HG02588 (cell line): ENCODE results near the gene KRTAP10-1.

Experiments used
- ATAC-seq: cut with Tn5 transposase; IDR thresholded peaks from one replicate; pipeline ENCODE4 v1.9.1; 2021; ENCODE audit warnings: mild to moderate bottlenecking, moderate library complexity; ENCODE audit not compliant: unreplicated experiment

Gene KRTAP10-1

DNA sequence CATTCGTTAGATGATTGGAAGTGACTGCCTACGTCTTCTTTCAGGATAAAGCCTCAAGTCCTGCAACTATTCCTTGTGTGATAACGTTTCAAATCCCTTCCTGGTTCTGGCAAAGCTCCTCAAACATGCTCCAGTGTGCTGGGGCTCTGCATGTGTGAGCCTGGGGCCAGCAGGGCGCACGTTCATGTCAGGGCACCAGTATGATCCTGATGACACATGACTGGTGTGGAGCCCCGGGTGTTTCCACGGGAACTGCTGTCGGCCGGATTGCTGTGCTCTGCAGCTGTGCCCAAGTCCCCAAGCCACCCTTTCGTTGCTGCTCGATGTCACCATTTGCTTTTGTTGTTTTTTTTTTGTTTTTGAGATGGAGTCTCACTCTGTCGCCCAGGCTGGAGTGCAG is 21.3 kb downstream of the KRTAP10-1 start:
- no peak for ATAC-seq

DNA sequence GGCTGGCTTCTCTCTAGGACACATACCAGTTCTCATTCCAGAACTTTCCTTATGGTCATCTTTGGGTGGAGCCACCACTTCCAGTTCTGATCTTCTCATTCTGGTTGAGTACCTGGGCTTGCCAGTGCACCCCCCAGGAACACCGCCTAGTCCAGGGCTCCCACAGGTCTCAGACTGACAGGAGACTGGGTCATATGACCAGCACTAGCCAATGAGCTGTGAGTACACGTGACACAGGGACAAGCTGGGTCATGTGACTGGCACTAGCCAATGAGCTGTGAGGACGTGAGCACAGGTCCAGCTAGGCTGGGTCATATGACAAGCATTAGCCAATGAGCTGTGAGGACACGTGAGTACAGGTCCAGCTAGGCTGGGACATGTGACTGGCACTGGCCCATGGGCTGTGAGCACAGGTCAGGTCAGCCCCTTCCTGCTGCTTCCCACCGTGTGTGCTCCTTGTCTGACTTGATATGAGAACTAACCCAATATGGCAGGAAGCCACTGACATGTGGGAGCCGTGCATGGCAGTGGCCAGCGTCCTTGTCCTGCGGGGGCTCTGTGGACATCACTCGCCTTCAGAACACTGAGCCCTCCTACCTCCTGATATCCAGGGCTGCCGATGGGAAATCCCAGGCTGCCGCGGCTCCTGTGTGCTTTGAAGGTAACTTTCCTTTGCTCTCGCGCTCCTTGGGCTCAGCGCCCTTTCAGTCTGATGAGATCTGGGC is 22.7 kb downstream of the KRTAP10-1 start:
- ATAC-seq, result no peak

DNA sequence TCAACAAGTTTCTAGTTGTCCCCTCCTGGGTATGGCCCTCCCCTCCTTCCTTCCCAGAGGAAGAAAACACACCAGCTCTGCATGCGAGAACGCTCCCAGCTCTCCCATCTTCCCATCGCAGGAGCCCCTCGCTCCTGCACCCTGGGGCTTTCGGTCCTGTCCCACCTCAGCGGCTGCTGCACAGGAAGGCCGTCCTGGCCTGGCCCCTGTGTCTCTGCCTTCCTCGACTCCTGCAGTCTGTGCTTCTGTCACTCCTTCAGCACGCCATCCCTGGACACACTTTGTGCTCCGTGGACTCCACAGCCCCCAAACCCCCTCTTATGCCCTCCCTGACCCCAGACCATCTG is 23.2 kb downstream of the KRTAP10-1 start:
- no peak for ATAC-seq

DNA sequence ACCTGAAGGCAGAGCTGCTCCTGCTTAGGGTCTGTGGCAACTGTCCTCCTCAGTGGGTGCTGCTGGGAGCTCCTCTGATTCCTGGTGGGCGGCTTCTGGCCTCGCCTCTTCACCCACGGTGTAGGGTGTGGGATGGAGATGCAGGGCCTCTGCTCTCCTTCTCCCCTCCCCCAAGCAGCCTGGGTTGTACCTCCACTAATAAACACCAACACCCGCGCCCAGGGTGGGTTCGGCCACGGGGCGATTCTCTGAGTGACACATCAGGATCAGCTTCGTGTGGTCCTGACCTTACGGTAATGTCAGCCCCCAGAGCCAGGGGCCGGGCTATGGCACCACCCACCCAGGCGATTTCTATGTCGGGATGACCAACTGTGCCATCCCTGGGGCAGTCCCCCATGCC is 23.7 kb downstream of the KRTAP10-1 start:
- no peak for ATAC-seq

DNA sequence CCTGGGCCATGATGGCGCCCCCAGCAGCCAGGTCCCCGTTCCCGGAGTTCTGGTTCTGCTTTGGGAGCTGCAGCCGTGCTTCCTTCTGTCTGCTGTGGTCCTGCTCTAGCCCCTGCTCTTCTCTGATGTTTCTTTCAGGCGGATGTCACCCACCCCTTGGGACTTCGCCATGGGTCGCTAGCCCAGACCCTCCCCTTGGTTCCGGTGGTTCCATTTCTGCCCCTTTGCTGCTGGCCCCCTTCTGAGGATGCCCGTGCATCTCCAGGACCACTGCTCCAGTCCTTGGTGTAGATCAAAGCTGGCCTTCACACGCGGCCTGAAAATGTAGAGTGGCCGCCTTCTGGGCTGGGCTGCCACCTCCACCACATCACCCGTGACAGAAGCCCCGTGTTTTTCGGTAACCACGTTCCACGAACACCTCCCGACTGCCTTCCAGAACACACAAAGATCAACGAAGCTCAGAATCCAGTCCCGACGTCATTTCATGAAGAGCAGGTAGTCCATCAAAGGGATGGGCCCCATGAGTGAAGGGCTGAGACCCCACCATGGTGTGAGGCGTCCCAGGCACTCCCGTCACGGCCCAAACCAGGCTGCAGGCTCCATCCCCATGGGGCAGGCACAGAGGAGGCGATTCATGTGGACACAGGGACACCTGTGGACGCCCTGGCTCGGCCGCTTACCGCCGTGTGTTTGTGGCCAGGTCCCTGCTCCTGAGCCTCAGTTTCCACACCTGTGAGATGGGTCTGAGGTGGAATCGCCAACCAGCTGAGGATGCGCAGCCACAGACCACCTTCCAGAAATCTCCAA is 24.4 kb downstream of the KRTAP10-1 start:
- ATAC-seq, result no peak

DNA sequence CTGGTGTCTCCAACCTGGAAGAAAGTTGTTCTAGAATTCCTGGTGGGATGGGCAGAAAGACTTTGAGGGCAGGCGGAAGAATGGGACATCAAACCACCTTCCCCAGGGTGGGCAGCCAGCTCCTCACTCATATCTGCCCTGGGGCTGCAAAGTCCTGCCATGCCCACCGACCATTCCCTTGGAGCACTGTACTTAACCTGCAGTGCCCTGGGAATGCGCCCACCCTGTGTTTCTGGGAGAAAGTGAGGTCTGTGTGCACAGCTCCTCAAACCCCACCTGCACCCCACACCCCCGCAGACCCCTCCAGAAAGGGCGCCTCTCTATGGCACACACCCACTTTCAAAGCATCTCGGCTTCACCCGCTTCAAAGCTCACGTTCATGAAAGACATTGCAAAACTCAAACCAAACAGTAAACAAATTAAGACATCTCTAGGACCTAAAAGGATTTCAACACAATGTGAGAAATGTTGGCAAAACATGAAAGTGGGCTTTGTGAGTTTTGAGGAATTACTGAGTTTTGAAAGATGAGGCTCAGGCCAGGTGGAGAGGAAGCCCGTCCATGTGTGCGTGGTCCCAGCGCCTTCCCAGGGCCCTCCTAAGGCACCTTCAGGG is 25.1 kb downstream of the KRTAP10-1 start:
- ATAC-seq, result no peak

DNA sequence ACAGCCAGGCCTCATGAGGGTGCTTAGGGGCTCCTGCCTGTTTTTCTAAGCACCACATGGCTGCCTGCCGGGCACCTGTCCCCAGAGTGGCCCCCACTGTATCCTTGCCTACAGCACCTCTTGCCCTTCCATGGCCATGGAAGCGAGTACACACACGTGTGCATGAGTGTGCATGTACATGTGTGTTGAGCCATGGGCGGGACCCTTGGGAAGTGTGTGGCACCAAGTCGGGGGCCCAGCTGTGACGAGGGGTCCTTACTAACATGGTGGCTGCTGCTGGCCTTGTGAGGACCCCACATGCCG is 25.8 kb downstream of the KRTAP10-1 start:
- no peak for ATAC-seq

DNA sequence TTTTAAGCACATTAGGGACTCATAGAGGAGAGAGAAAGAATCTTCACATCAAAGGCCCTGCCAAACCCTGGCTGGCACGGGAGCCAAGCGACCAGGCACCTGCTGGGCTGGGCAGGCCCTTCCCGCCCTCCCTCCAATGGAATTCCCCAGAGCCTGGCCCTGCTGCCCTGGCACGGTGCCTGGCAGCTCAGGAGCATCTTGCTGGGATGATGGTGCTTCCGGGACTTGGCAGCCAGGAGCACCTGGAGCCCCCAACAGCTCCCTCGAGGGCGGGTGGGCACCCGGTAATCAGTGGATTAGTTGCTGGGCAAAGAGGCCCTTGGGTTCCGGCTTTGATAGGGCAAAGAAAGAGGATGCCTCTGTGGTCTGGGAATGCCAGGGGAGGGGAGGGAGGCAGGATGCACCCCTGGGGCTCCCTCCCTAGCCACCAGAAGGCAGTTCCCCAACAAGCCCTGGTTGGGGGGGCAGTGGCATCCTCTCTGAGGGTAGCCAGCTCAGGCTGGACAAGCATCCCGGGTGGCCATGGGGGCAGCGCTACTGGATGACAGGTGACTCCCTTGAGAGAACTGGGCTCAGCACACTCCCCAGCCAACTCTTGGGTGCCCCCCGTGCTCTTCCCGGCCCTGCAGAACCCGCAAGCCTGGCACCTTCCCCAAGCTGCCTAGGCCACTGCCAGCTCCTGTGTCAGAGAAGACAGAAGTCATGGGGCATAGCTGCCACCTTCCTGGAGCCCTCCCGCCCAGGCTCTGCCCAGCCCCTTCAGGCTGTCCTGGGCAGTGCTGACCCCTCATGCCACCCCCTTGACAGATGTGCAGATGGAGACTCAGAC is 26.4 kb downstream of the KRTAP10-1 start:
- no peak for ATAC-seq

DNA sequence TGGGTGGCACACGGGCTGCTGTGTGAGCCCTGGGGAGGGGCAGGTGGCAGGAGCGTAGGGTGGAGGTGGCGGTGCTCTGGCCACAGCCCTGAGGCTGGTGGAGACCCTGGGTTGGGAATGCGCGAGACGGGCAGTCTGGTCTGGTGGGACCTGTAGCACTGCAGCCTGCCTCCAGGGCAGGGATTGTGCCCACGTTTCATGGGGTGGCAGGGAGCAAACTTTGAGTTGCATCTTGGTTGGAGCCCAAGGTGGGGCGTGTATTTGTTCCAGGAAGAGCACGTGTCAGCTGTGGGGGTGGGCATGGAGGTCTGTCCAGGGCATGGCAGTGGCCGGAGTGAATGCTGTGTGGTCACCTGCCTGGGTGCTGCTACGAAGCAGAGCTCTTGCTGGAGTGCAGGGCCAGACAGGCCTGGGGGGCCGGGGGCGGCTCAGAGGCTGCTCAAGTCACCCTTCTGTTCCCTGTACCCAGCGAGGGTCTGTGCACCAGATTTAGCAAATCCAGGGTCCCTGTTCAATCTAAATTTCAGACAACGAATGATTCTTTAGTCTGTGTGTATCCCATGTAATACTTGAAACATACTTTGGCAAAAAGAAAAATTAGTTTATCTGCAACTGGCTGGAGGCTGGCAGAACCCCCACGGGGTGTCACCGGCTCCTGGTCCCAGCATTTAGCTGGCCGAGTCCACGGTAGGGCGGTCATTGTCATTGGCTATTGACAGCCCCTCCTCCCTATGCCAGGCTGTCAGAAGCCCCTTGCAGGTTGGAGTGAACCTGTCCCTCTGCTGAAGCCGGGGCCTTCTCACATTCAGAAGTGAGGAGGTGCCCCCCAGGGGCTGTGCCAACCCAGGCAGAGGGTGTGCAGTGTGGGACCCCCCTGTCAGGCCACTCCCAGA is 27.3 kb downstream of the KRTAP10-1 start:
- no peak for ATAC-seq

DNA sequence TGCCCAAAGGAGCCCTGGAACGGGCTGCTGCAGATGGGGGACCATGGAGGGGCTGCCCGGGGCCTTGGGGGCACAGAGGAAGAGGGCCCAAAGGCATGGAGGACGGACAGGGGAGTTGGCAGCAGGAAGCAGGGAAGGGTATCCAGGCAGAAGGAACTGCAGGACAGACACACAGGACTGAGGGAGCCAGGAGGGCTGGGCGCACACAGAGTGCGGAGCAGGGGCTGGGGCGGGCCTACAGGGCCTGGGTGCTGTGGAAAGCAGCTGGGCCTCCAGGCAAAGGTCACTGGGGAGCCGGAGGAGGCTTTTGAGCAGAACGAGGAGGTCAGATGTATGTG is 28.1 kb downstream of the KRTAP10-1 start:
- no peak for ATAC-seq

DNA sequence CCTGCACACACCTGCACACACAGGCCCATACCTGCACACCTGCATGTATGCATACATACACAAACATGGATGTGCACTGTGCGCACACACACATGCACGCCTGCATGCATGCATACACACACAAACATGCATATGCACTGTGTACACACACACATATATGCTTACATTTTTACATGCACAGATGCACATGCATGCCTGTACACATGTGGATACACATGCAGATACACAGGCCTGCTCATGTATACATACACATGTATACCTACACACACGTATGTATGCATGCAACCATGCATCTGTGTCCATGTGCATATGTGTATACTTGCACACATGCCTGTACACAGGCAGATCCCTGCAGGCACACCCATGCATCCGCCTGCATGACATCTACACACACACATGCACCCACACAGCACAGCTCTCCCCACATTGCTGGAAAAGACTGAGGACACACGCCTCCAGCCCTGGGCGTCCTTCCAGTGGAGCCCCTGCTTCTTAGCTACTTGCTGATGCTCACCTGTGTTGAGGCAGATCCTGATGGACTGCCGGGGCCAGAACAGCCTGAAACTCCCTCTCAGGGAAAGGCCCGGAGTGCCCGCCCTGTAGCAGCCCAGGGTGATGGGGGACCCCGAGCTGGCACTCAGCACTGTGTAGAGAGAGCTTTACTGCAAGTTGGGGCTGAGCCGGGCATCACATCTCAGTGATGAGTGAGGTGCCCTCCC is 28.6 kb downstream of the KRTAP10-1 start:
- no peak for ATAC-seq

DNA sequence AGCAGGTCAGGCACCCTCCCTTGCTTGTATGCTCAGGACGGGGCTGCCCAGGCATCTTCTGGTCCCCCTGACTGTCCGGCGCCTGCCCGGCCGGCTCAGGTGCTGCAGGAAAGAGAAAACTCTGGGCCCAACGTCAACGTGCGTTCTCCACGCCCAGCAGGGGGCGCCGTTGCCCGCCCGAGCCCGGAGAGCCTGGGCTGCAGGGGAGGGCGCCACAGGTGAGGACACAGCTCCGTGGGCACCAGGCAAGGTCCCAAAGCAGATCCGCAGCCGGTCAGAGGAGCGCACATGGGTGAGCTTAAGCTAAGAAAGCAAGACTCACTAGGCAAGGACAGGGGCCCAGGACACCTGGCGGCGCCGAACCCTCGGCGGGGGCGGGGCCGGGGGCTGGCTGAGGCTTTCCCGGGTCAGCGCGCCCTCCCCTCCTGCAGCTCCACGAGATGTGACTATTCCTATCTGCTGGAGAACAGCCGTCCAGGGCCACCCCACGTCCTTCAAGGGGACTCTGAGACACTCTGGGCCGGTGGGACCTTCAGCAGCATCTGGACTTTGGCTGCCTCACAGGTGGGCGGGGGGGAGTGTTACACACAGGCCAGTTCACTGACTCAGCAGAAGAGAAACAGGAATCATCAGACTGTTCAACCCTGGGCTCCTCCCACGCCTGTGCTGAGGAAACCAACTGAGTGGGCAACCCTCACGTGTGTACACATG is 29.3 kb downstream of the KRTAP10-1 start:
- no peak for ATAC-seq

DNA sequence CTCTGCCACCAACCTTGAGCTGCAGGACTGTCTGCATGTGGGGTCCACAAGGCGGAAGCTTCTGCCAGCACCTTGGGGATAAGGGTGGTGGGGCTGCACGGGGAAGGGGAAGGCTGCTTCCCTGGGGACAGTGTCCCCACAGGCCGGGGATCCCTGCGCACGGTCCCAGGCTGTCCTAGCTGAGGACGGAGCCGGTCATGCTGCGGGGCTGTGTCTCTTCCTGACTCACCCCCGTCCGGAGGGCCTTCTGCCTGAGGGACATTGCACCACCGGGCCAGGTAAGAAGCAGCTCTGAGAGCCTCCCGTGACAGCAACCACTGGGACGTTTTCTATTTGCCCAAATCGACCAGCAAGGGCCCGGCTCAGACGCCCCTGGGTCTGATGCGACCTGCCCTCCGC is 29.9 kb downstream of the KRTAP10-1 start:
- no peak for ATAC-seq

DNA sequence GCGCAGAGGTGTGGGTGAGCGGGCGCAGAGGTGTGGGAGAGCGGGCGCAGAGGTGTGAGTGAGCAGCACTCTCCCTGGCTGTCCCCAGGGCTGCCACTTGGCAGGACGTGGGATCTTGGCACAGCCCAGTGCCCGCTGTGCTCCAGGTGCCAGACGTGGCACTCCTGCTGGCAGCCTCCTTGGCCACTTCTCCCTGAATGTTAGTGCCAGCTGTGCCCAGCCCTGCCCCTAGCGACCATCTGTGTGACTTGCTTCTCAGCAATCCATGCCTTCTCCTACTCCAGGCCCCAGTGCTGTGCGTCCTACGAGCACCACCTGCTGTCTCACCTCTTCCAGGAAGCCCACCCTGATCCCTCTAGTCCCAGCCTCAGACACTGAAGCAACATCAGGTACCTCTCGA is 30.5 kb downstream of the KRTAP10-1 start:
- no peak for ATAC-seq

DNA sequence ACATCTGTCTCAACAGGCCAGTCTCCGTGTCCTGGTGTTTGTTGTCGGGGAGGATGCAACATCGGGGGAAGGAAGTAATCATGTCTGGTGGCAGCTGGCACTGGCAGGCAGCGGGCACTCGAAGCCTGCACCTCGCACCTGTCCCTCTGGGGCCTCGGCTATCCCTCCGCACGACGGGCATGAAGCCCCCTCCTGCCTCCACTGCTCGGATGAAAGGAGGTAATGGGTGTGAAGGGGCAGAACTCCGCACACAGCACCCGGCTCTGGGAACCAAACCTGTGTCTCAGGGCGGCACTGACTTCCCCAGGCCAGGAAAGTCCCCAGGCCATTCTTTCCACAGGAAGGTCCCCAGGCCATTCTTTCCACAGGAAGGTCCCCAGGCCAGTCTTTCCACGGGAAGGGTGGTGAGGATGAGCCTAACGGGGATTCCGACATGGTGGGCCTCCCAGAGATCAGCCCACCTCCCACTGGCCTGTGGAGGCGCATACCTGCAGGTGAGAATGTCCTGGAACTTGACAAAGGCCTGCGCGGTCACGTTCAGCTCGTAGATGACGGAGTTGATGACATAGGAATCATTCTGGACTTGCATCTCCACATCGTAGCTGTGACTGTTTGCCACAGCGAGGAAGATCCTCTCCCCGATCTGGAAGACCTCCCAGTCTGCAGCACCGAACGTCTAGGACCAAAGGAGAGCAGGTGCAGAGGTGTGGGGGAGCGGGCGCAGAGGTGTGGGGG is 31.1 kb downstream of the KRTAP10-1 start:
- no peak for ATAC-seq

DNA sequence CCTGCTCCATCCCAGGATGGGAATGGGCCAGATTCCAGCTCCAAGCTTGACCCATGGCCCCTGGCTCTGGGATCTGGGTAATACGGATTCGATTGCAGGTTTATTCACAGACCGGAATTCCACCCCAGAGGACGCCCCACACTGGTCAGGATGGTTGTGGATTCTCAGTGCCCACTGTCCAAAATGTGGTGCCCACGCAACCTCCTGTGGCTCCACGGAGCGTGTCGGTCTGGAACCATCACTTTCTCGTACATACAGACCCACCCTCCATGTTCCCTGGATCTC is 31.6 kb downstream of the KRTAP10-1 start:
- ATAC-seq, result no peak

DNA sequence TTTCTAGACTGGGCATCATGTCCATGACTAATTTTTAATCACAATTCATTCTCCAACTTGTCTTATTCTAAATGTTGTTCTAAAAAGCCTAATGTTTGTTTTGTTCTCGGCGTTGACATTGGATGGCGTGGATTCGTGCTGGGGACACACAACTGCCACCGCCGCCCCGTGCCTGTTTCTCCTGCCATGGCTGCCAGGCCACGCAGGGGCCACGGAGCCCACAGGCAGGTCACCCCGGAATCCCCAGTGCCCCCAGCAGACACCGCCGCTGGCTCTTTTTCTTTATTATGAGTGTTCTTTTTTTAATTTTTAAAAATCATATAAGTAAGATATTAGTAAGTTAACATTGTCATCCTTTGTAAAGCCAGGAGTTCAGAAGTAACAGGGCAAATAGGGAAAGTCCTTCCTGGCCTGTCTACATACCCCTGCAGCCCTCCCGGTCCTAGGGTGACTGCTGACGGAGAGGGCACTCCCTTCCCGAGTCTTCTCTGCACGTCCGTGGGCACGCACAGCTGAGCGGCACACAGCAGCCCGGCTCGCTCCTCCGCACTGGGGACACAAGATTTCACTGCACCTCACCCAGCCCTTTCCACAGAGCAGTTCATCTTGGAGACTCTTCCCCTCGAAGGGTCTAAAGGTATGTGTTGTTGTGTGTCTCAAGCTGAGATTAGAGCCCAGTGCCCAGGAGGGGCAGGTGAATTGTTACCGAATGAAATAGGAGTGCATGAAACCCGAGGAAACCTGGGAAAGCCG is 32.1 kb downstream of the KRTAP10-1 start:
- ATAC-seq, result no peak
